ENCODE results near the gene OSBPL6.

OSBPL6 gene

DNA sequence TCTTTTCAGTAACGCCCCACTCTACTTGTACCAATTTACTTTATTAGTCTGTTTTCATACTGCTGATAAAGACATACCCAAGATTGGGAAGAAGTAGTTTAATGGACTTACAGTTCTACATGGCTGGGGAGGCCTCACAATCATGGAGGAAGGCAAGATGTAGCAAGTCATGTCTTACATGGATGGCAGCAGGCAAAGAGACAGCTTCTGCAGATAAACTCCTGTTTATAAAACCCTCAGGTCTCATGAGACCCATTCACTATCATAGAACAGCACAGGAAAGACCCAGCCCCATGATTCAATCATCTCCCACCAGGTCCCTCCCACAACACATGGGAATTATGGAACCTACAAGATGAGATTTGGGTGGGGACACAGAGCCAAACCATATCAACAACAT is 38.8 kb upstream of the OSBPL6 start:
- no peaks in the 10 kb centered on the region for H3K79me2 ChIP-seq (ENCODE audit: insufficient read depth, low read depth)
- H3K27ac ChIP-seq = no peak overlapping the region
- no peaks in the 10 kb centered on the region for H3K27me3 ChIP-seq (ENCODE audit: insufficient read depth, low read depth)
- no peak overlapping the region for H3K9ac ChIP-seq
- no peak overlapping the region for H3K4me2 ChIP-seq
- no peaks in the 10 kb centered on the region for H4K20me1 ChIP-seq (ENCODE audit: insufficient read depth)
- peaks cover 35% of the 10 kb centered on the region for H3K4me1 ChIP-seq (ENCODE audit: low read depth, poor library complexity, severe bottlenecking)
- no peaks in the 10 kb centered on the region for H3K36me3 ChIP-seq (ENCODE audit: insufficient read depth)
- H3K4me3 ChIP-seq (IDR thresholded peaks at IDR 0.05; ENCODE audit: insufficient read depth, low read depth, low read length) = no peak overlapping the region
- no peak for TF ChIP-seq CTCF (conservative IDR thresholded peaks at IDR 0.05; ENCODE audit: low read depth, low read length)
- no peak overlapping the region for H2AFZ ChIP-seq (ENCODE audit: low read depth)

DNA sequence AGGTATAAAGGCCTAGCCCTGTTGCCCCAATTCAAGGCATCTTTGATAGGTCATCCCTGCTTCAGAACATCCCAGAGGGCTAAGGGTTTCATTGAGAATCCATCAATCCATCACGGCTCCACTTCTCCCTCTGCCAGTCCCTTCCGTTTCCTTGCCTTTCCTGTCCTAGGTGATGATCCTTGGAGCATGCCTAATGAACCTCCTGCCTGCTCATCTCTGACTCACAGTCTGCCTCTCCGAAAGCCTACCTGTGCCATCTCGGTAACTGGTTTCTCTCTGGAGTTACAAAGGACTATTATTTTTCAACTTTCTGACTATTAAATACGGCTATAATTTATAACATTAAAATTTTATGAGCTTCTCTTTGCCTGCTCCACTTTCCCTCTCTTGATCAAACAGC is 36.7 kb upstream of the OSBPL6 start:
- Histone ChIP-seq H3K27ac (no peak overlapping the region), H3K36me3 (ENCODE audit: insufficient read depth) (no peaks in the 10 kb centered on the region), H2AFZ (ENCODE audit: low read depth) (no peak overlapping the region), H4K20me1 (ENCODE audit: insufficient read depth) (no peaks in the 10 kb centered on the region), H3K27me3 (ENCODE audit: insufficient read depth, low read depth) (no peaks in the 10 kb centered on the region), H3K4me3 (IDR thresholded peaks at IDR 0.05; ENCODE audit: insufficient read depth, low read depth, low read length) (no peak overlapping the region), H3K9ac (no peak overlapping the region), H3K4me2 (no peak overlapping the region), H3K79me2 (ENCODE audit: insufficient read depth, low read depth) (no peaks in the 10 kb centered on the region), H3K4me1 (ENCODE audit: low read depth, poor library complexity, severe bottlenecking) (peaks cover 19% of the 10 kb centered on the region)
- no peak for TF ChIP-seq CTCF (conservative IDR thresholded peaks at IDR 0.05; ENCODE audit: low read depth, low read length)

GRCh38 chr2:178159966-178160365 is 34.3 kb upstream of the OSBPL6 start:
- TF ChIP-seq CTCF (conservative IDR thresholded peaks at IDR 0.05; ENCODE audit: low read depth, low read length) = no peak
- no peaks in the 10 kb centered on the region for H3K36me3 ChIP-seq (ENCODE audit: insufficient read depth)
- H3K27me3 ChIP-seq (ENCODE audit: insufficient read depth, low read depth) = no peaks in the 10 kb centered on the region
- no peak overlapping the region for H3K27ac ChIP-seq
- H2AFZ ChIP-seq (ENCODE audit: low read depth) = no peak overlapping the region
- H4K20me1 ChIP-seq (ENCODE audit: insufficient read depth) = no peaks in the 10 kb centered on the region
- no peaks in the 10 kb centered on the region for H3K79me2 ChIP-seq (ENCODE audit: insufficient read depth, low read depth)
- H3K9ac ChIP-seq = no peak overlapping the region
- H3K4me1 ChIP-seq (ENCODE audit: low read depth, poor library complexity, severe bottlenecking) = peaks cover 12% of the 10 kb centered on the region
- no peak overlapping the region for H3K4me2 ChIP-seq
- no peak overlapping the region for H3K4me3 ChIP-seq (IDR thresholded peaks at IDR 0.05; ENCODE audit: insufficient read depth, low read depth, low read length)

GRCh38 chr2:178160601-178161000 is 33.7 kb upstream of the OSBPL6 start:
- no peak for TF ChIP-seq CTCF (conservative IDR thresholded peaks at IDR 0.05; ENCODE audit: low read depth, low read length)
- Histone ChIP-seq H2AFZ (ENCODE audit: low read depth) (no peak overlapping the region), H4K20me1 (ENCODE audit: insufficient read depth) (no peaks in the 10 kb centered on the region), H3K36me3 (ENCODE audit: insufficient read depth) (no peaks in the 10 kb centered on the region), H3K4me1 (ENCODE audit: low read depth, poor library complexity, severe bottlenecking) (peaks cover 12% of the 10 kb centered on the region), H3K4me3 (IDR thresholded peaks at IDR 0.05; ENCODE audit: insufficient read depth, low read depth, low read length) (no peak overlapping the region), H3K79me2 (ENCODE audit: insufficient read depth, low read depth) (no peaks in the 10 kb centered on the region), H3K4me2 (no peak overlapping the region), H3K27ac (no peak overlapping the region), H3K27me3 (ENCODE audit: insufficient read depth, low read depth) (no peaks in the 10 kb centered on the region), H3K9ac (no peak overlapping the region)

DNA sequence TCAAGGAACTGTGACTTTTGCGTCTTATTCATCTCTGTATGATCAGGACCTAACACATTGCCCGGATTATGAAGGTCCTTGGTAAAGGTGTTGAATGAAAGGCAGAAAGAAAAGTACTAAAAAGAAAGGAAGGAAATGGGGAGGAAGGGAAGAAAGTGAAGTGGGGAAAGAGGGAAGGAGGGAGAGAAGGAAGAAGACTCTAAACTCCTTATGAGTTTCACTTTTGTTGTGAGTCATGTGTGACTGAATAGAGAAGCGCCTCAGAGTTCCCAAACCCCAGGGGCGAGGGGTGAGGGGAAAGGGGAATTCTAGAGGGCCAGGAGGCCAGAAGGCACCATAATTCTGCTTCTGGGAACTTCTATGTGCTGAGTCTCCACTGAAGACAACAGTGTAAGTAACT is 30.9 kb upstream of the OSBPL6 start:
- no peaks in the 10 kb centered on the region for H3K36me3 ChIP-seq (ENCODE audit: insufficient read depth)
- no peak overlapping the region for H3K4me2 ChIP-seq
- peaks cover 12% of the 10 kb centered on the region for H3K4me1 ChIP-seq (ENCODE audit: low read depth, poor library complexity, severe bottlenecking)
- H3K27me3 ChIP-seq (ENCODE audit: insufficient read depth, low read depth) = no peaks in the 10 kb centered on the region
- H3K79me2 ChIP-seq (ENCODE audit: insufficient read depth, low read depth) = no peaks in the 10 kb centered on the region
- no peaks in the 10 kb centered on the region for H4K20me1 ChIP-seq (ENCODE audit: insufficient read depth)
- H2AFZ ChIP-seq (ENCODE audit: low read depth) = no peak overlapping the region
- TF ChIP-seq CTCF (conservative IDR thresholded peaks at IDR 0.05; ENCODE audit: low read depth, low read length) = no peak
- no peak overlapping the region for H3K4me3 ChIP-seq (IDR thresholded peaks at IDR 0.05; ENCODE audit: insufficient read depth, low read depth, low read length)
- no peak overlapping the region for H3K27ac ChIP-seq
- no peak overlapping the region for H3K9ac ChIP-seq

Data from KMS-11 (cell line).